Effector memory CD8-positive, alpha-beta T cell (primary cell): Measurements from ENCODE around the gene CA6.
"Not testable (repeated sequence)": the region's sequence is repeated elsewhere in the genome, so short reads cannot be mapped to it uniquely, and the experiment has no call there.

Experiments
- ATAC-seq: fragments of 150-1000 bp; cut with Tn5 transposase; replicated peaks from 2 replicates; pipeline ENCODE4 v1.10.0; 2021; ENCODE audit warnings: mild to moderate bottlenecking, moderate library complexity
- DNase-seq, 3 experiments: peaks; one replicate each; pipeline ENCODE4 v3.0.0; 2021
- H3K27ac Mint-ChIP-seq, 2 donors: one replicate each; pipeline ENCODE4 v1.8.0; 2022; ENCODE audit warnings: mild to moderate bottlenecking in 2 of 2, mixed read lengths in 2 of 2, moderate library complexity in 2 of 2
- H3K27me3 Mint-ChIP-seq, 2 donors: one replicate each; pipeline ENCODE4 v1.8.0; 2022; ENCODE audit warnings: mixed read lengths in 2 of 2
- H3K36me3 Mint-ChIP-seq: one replicate; pipeline ENCODE4 v1.8.0; 2022; ENCODE audit warnings: mild to moderate bottlenecking, moderate library complexity, mixed read lengths; ENCODE audit not compliant: insufficient read depth
- H3K4me1 Mint-ChIP-seq, 2 donors: one replicate each; pipeline ENCODE4 v1.8.0; 2022; ENCODE audit warnings: low read depth in 2 of 2, mixed read lengths in 2 of 2
- H3K4me3 Mint-ChIP-seq, 2 donors: one replicate each; pipeline ENCODE4 v1.8.0; 2022; ENCODE audit warnings: mild to moderate bottlenecking in 2 of 2, mixed read lengths in 2 of 2, moderate library complexity in 2 of 2
- H3K9me3 Mint-ChIP-seq, 2 donors: one replicate each; pipeline ENCODE4 v1.8.0; 2022; ENCODE audit warnings: mixed read lengths in 2 of 2

The CA6 gene

GRCh38 chr1:8987881-8988617 lies 42.4 kb downstream of the CA6 start:
- ATAC-seq (peak; percentile 82), DNase-seq (peak; percentile 49 to 59 (median 53))
- Mint-ChIP-seq H3K27ac (no peak overlapping the region), H3K9me3 (no peaks in the 10 kb centered on the region), H3K4me1 (peaks cover 0 to 10% of the 10 kb centered on the region in 2 donors), H3K36me3 (peaks cover 6% of the 10 kb centered on the region), H3K27me3 (no peaks in the 10 kb centered on the region), H3K4me3 (no peak overlapping the region)

GRCh38 chr1:8988618-8988967 lies 42.9 kb downstream of the CA6 start:
- Mint-ChIP-seq H3K36me3 (peaks cover 6% of the 10 kb centered on the region), H3K9me3 (no peaks in the 10 kb centered on the region), H3K4me1 (peaks cover 0 to 10% of the 10 kb centered on the region in 2 donors), H3K27ac (no peak overlapping the region), H3K4me3 (no peak overlapping the region), H3K27me3 (no peaks in the 10 kb centered on the region)
- no peak for DNase-seq
- ATAC-seq, result no peak

GRCh38 chr1:8989061-8989460 lies 43.4 kb downstream of the CA6 start:
- Mint-ChIP-seq H3K36me3 (peaks cover 6% of the 10 kb centered on the region), H3K4me3 (no peak overlapping the region), H3K27me3 (no peaks in the 10 kb centered on the region), H3K4me1 (peaks cover 0 to 10% of the 10 kb centered on the region in 2 donors), H3K9me3 (no peaks in the 10 kb centered on the region), H3K27ac (no peak overlapping the region)
- DNase-seq, result no peak
- ATAC-seq, result no peak

GRCh38 chr1:8989821-8990220 lies 44.2 kb downstream of the CA6 start:
- no peak for ATAC-seq

GRCh38 chr1:8992936-8993687 lies 47.4 kb downstream of the CA6 start:
- H3K27ac Mint-ChIP-seq, result no peak overlapping the region
- no peaks in the 10 kb centered on the region for H3K9me3 Mint-ChIP-seq
- H3K4me3 Mint-ChIP-seq, result no peak overlapping the region
- peaks cover 0 to under 1% of the 10 kb centered on the region in 2 donors for H3K4me1 Mint-ChIP-seq
- no peak for ATAC-seq
- H3K36me3 Mint-ChIP-seq, result peaks cover 3% of the 10 kb centered on the region
- no peak for DNase-seq
- no peaks in the 10 kb centered on the region for H3K27me3 Mint-ChIP-seq

More at GRCh38 chr1:8989821-8990220, 44.2 kb downstream of the CA6 start:
- no peak overlapping the region for H3K4me3 Mint-ChIP-seq
- no peaks in the 10 kb centered on the region for H3K9me3 Mint-ChIP-seq
- peaks cover 6% of the 10 kb centered on the region for H3K36me3 Mint-ChIP-seq
- no peaks in the 10 kb centered on the region for H3K27me3 Mint-ChIP-seq
- H3K27ac Mint-ChIP-seq, result no peak overlapping the region
- DNase-seq, result no peak
- peaks cover 0 to 10% of the 10 kb centered on the region in 2 donors for H3K4me1 Mint-ChIP-seq

- H3K27me3 Mint-ChIP-seq, H3K36me3 Mint-ChIP-seq, H3K27ac Mint-ChIP-seq, DNase-seq, H3K4me1 Mint-ChIP-seq, H3K4me3 Mint-ChIP-seq, ATAC-seq, H3K9me3 Mint-ChIP-seq: not testable (repeated sequence)
Observed at GRCh38 chr1:8993962-8994675, 48.5 kb downstream of the CA6 start.

- H3K4me1 Mint-ChIP-seq, H3K9me3 Mint-ChIP-seq, H3K27ac Mint-ChIP-seq, H3K36me3 Mint-ChIP-seq, H3K4me3 Mint-ChIP-seq, DNase-seq, H3K27me3 Mint-ChIP-seq, ATAC-seq: not testable (repeated sequence)
Observed at GRCh38 chr1:9001534-9002214, 56.0 kb downstream of the CA6 start.

GRCh38 chr1:9002215-9002560 lies 56.5 kb downstream of the CA6 start:
- ATAC-seq, H3K4me3 Mint-ChIP-seq, H3K27me3 Mint-ChIP-seq, H3K9me3 Mint-ChIP-seq, H3K36me3 Mint-ChIP-seq, DNase-seq, H3K4me1 Mint-ChIP-seq, H3K27ac Mint-ChIP-seq: not testable (repeated sequence)

DNA sequence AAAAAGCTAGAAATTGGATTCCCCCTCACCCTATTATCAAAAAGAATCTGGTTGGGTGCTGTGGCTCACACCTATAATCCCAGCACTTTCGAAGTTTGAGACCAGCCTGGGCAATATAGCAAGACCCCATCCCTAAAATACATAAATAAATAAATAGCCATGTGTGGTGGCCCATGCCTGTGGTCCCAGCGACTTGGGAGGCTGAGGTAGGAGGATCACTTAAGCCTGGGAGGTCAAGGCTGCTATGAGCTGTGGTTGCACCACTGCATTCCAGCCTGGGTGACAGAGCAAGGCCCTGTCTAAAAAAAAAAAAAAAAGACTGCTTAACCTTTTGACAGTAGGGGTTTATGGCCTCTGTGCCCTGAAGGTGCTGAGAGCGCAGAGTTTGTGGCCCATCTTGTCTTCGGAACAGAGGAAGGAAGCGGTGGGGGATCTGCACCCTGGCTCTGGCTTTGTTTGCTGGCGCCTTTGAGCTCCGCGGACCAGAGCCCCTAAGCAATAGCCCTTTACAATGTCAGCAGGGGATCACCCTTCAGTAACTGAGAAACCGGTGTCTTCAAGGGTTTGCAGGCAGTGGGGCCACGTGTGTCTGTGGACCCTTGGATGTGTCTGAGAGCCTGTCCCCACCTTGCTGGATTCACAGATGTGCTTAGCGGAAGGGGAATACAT lies 58.5 kb downstream of the CA6 start:
- Mint-ChIP-seq H3K27ac (no peak overlapping the region), H3K36me3 (peaks cover 3% of the 10 kb centered on the region), H3K4me3 (peak overlapping the region in 1 of 2 donors; percentile 65)

DNA sequence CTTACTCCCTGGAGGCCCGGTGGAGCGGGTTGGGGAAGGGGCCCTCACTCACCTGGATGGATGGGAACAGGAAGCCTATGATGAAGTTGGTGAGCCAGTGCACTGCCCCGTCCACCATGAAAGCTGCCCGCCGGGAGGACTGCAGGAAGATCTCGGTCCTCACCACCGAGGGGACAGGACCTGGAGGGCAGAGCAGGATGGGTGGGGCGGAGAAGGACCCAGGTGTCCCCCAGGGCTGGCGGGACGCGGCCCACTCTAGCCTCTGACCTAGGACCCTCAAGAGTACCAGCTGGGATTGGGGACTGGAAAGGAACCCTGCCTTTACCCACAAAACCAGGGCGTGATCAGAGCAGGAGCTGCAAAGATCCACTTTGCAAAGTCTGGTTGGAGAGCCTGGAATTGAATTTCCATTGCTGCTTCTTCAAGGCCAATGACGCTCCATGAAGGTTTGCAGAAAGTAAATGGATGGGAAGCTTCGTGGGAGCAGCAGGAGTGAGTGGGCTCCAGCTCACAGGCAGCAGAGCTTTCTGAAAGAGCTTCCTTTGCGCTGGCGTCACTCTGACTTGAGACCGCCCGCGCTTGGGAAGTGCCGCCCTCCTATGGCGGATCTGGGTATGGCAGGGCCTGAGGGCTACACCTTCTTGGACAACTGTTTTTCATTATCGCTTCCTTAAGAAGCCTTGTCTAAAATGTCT lies 59.2 kb downstream of the CA6 start:
- peaks cover 0 to 8% of the 10 kb centered on the region in 2 donors for H3K27me3 Mint-ChIP-seq
- H3K36me3 Mint-ChIP-seq, result peaks cover 3% of the 10 kb centered on the region
- peak; percentile 70 to 78 (median 73) for DNase-seq
- H3K4me1 Mint-ChIP-seq, result peaks cover 0 to 6% of the 10 kb centered on the region in 2 donors
- peak; percentile 93 for ATAC-seq
- no peaks in the 10 kb centered on the region for H3K9me3 Mint-ChIP-seq
- peak overlapping the region in 1 of 2 donors; percentile 65 for H3K4me3 Mint-ChIP-seq
- H3K27ac Mint-ChIP-seq, result no peak overlapping the region

More for the DNA sequence above, 58.5 kb downstream of the CA6 start:
- Mint-ChIP-seq H3K9me3 (no peaks in the 10 kb centered on the region), H3K4me1 (peaks cover 0 to 6% of the 10 kb centered on the region in 2 donors), H3K27me3 (peaks cover 0 to 8% of the 10 kb centered on the region in 2 donors)
- DNase-seq (no peak), ATAC-seq (peak; percentile 21)

- no peak overlapping the region for H3K4me3 Mint-ChIP-seq
- H3K27ac Mint-ChIP-seq, result no peak overlapping the region
- no peak for ATAC-seq
- no peak for DNase-seq
- H3K9me3 Mint-ChIP-seq, result no peaks in the 10 kb centered on the region
- H3K27me3 Mint-ChIP-seq, result peaks cover 3 to 8% of the 10 kb centered on the region in 2 donors
- peaks cover 3% of the 10 kb centered on the region for H3K36me3 Mint-ChIP-seq
- peaks cover 0 to 6% of the 10 kb centered on the region in 2 donors for H3K4me1 Mint-ChIP-seq
Observed at GRCh38 chr1:9005395-9005708, 59.7 kb downstream of the CA6 start.

DNA sequence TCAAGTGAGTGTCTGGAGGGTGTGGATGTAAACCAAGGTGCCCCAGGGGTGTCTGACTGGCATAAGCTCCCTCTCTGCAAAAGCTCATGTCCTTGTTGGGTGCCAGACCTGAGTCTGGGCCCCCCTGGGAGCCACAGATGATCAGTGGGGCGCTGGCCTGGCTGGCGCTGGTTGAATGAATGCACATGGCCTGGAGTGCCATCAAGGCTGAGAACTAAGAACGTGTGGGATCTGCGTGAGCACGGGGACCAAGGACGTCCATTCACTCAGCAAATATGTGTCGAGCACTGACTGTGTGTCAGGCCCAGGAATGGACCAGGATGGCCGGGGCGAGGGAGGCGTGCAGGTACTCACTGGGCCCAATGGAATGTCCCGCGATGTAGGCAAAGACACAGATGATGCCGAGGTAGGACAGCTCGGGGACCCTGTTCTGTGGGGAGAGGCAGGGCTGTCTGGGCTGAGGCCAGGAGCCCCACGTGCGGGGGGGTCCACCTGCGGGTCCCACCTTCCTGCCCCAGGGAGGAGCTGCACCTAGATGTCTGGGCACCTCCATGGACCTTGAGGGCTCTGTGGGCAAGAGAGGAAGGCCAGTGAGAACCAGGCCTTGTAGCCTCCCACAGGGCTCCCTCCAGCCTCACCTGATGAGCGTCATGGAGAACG lies 61.4 kb downstream of the CA6 start:
- H3K27ac Mint-ChIP-seq, result peak overlapping the region in 1 of 2 donors; percentile 32

More for the DNA sequence above, 61.4 kb downstream of the CA6 start:
- Mint-ChIP-seq H3K4me1 (peaks cover 0 to 6% of the 10 kb centered on the region in 2 donors), H3K27me3 (peaks cover 12 to 20% of the 10 kb centered on the region in 2 donors), H3K36me3 (peaks cover 3% of the 10 kb centered on the region), H3K9me3 (no peaks in the 10 kb centered on the region), H3K4me3 (no peak overlapping the region)
- ATAC-seq (no peak), DNase-seq (no peak)
